HG03378 (cell line): ENCODE measurements around the gene PLXDC2.
"Not testable (repeated sequence)": the region's sequence is repeated elsewhere in the genome, so short reads cannot be mapped to it uniquely, and the experiment has no call there.

Source experiments
- ATAC-seq: cut with Tn5 transposase; IDR thresholded peaks from one replicate; pipeline ENCODE4 v1.9.1; 2021; ENCODE audit warnings: mild to moderate bottlenecking, moderate library complexity; ENCODE audit not compliant: unreplicated experiment

The PLXDC2 gene

GRCh38 chr10:20166096-20166675 is 350.0 kb downstream of the PLXDC2 start:
- no peak for ATAC-seq

- ATAC-seq: no peak
Observed at GRCh38 chr10:20170661-20171060, 354.4 kb downstream of the PLXDC2 start.

- no peak for ATAC-seq
Observed at GRCh38 chr10:20173046-20173445, 356.8 kb downstream of the PLXDC2 start.

- ATAC-seq: no peak
Observed at GRCh38 chr10:20175719-20176118, 359.5 kb downstream of the PLXDC2 start.

- no peak for ATAC-seq
Observed at GRCh38 chr10:20180766-20181165, 364.5 kb downstream of the PLXDC2 start.

GRCh38 chr10:20181434-20181833 is 365.2 kb downstream of the PLXDC2 start:
- no peak for ATAC-seq

- no peak for ATAC-seq
Observed at GRCh38 chr10:20185116-20185515, 368.9 kb downstream of the PLXDC2 start.

GRCh38 chr10:20191392-20191791 is 375.2 kb downstream of the PLXDC2 start:
- not testable (repeated sequence) for ATAC-seq

- no peak for ATAC-seq
Observed at GRCh38 chr10:20195076-20195475, 378.8 kb downstream of the PLXDC2 start.

GRCh38 chr10:20200758-20201157 is 384.5 kb downstream of the PLXDC2 start:
- no peak for ATAC-seq

- no peak for ATAC-seq
Observed at GRCh38 chr10:20202337-20202736, 386.1 kb downstream of the PLXDC2 start.

GRCh38 chr10:20207653-20208052 is 391.4 kb downstream of the PLXDC2 start:
- ATAC-seq: no peak

- ATAC-seq: not testable (repeated sequence)
Observed at GRCh38 chr10:20209098-20209497, 392.9 kb downstream of the PLXDC2 start.

- ATAC-seq: no peak
Observed at GRCh38 chr10:20215547-20216152, 399.4 kb downstream of the PLXDC2 start.

GRCh38 chr10:20221356-20221755 is 405.1 kb downstream of the PLXDC2 start:
- ATAC-seq: no peak

- ATAC-seq: no peak
Observed at GRCh38 chr10:20228729-20229128, 412.5 kb downstream of the PLXDC2 start.

- no peak for ATAC-seq
Observed at GRCh38 chr10:20232079-20232705, 416.0 kb downstream of the PLXDC2 start.

GRCh38 chr10:20233423-20233822 is 417.2 kb downstream of the PLXDC2 start:
- ATAC-seq: no peak

GRCh38 chr10:20234579-20234978 is 418.3 kb downstream of the PLXDC2 start:
- ATAC-seq: no peak

GRCh38 chr10:20237091-20237570 is 420.9 kb downstream of the PLXDC2 start:
- no peak for ATAC-seq

- no peak for ATAC-seq
Observed at GRCh38 chr10:20237586-20237985, 421.4 kb downstream of the PLXDC2 start.

- no peak for ATAC-seq
Observed at GRCh38 chr10:20240643-20241042, 424.4 kb downstream of the PLXDC2 start.
